Ramos (cell line): Measurements from ENCODE around the gene SIN3A.

Experiments used
- in situ Hi-C: fragments of 300-500 bp; cut with MboI; formaldehyde crosslinking; loops from one replicate; pipeline ENCODE4 v1.14.3; 2022; ENCODE audit warnings: low sequenced_read_pairs; ENCODE audit not compliant: unreplicated experiment

Gene SIN3A

GRCh38 chr15:75360391-75360790 is 91.1 kb downstream of the SIN3A start:
- in situ Hi-C loops = loop anchor here (25.0 kb wide), 1 partner anchor 277 kb away; the partner anchor contains the start of genes IMP3, SNUPN and SNX33

GRCh38 chr15:75359537-75360250 is 91.8 kb downstream of the SIN3A start:
- in situ Hi-C loops = loop anchor here (25.0 kb wide), 1 partner anchor 278 kb away; the partner anchor contains the start of genes IMP3, SNUPN and SNX33

- in situ Hi-C loops = loop anchor here (25.0 kb wide), 1 partner anchor 278 kb away; the partner anchor contains the start of genes IMP3, SNUPN and SNX33
These were observed 92.5 kb downstream of the SIN3A start for GRCh38 chr15:75358771-75359536.

- in situ Hi-C loops = loop anchor here (25.0 kb wide), 1 partner anchor 279 kb away; the partner anchor contains the start of genes IMP3, SNUPN and SNX33
These were observed 93.4 kb downstream of the SIN3A start for GRCh38 chr15:75357976-75358673.

- in situ Hi-C loops = loop anchor here (25.0 kb wide), 1 partner anchor 281 kb away; the partner anchor contains the start of genes IMP3, SNUPN and SNX33
These were observed 95.0 kb downstream of the SIN3A start for GRCh38 chr15:75356517-75356916.

- in situ Hi-C loops = loop anchor here (25.0 kb wide), 1 partner anchor 281 kb away; the partner anchor contains the start of genes IMP3, SNUPN and SNX33
These were observed 95.5 kb downstream of the SIN3A start for GRCh38 chr15:75356006-75356405.

GRCh38 chr15:75355369-75355768 is 96.1 kb downstream of the SIN3A start:
- in situ Hi-C loops = loop anchor here (25.0 kb wide), 1 partner anchor 282 kb away; the partner anchor contains the start of genes IMP3, SNUPN and SNX33

GRCh38 chr15:75354454-75354853 is 97.0 kb downstream of the SIN3A start:
- in situ Hi-C loops = loop anchor here (25.0 kb wide), 1 partner anchor 283 kb away; the partner anchor contains the start of genes IMP3, SNUPN and SNX33

- in situ Hi-C loops = loop anchor here (25.0 kb wide), 1 partner anchor 284 kb away; the partner anchor contains the start of genes IMP3, SNUPN and SNX33
These were observed 97.9 kb downstream of the SIN3A start for GRCh38 chr15:75353604-75354003.

GRCh38 chr15:75352186-75353080 is 99.1 kb downstream of the SIN3A start:
- in situ Hi-C loops = loop anchor here (25.0 kb wide), 1 partner anchor 285 kb away; the partner anchor contains the start of genes IMP3, SNUPN and SNX33

GRCh38 chr15:75350601-75351361 is 100.7 kb downstream of the SIN3A start:
- in situ Hi-C loops = loop anchor here (25.0 kb wide), 1 partner anchor 287 kb away; the partner anchor contains the start of genes IMP3, SNUPN and SNX33

GRCh38 chr15:75349851-75350588 is 101.5 kb downstream of the SIN3A start:
- in situ Hi-C loops = loop anchor here (25.0 kb wide), 2 partner anchors 287 to 563 kb away; partner anchors contain the start of genes CSK, IMP3, SNUPN and SNX33

- in situ Hi-C loops = loop anchor here (25.0 kb wide), 1 partner anchor 562 kb away; the partner anchor contains the start of gene CSK
These were observed 102.2 kb downstream of the SIN3A start for GRCh38 chr15:75349351-75349669.

- in situ Hi-C loops = loop anchor here (25.0 kb wide), 1 partner anchor 561 kb away; the partner anchor contains the start of gene CSK
These were observed 102.7 kb downstream of the SIN3A start for GRCh38 chr15:75348562-75349350.

- in situ Hi-C loops = loop anchor here (25.0 kb wide), 1 partner anchor 561 kb away; the partner anchor contains the start of gene CSK
These were observed 103.4 kb downstream of the SIN3A start for GRCh38 chr15:75348034-75348561.
